GM21390 (cell line): ENCODE data around the gene HOXD10.

Experiments used
- ATAC-seq: cut with Tn5 transposase; IDR thresholded peaks from one replicate; pipeline ENCODE4 v1.9.1; 2021; ENCODE audit not compliant: unreplicated experiment

Gene HOXD10

DNA sequence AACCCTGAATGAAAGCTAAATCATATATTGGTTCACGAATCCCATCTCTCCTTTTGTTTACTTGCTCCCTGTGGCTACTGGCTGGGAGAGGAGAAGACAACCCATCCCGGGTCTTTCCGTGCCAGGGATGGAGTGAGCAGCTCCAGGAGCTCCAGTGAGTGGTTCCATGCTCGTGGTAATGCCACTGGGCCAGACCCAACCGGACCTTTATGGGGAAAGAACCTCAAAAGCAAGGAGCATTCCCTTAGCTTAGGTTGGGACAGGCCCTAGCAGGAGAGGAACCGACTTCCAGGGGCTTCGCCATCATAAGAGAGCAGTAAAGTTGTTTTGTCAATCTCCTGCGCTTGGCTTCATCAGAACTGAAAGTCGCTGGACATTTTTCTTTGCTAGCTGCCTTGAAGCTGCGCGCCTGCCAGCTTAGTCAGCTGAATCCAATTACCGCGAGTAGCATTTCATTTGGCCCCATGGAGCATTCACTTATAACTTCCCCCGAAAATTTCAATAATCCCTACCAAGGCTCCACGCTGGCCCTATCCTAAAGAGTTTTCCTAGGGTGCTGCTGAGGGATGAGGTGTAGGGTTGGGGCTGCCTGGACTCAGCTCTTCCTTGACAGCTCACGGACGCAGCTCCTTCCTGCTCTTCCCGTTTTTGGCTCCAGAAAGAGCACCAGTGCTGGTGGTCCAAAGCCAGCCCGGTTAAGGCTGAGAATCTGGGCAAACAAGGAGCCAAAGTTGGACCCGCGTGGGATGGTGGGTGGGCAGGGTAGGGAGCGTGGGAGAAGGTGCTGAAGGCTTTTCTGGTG, 45.4 kb downstream of the HOXD10 start:
- no peak for ATAC-seq

DNA sequence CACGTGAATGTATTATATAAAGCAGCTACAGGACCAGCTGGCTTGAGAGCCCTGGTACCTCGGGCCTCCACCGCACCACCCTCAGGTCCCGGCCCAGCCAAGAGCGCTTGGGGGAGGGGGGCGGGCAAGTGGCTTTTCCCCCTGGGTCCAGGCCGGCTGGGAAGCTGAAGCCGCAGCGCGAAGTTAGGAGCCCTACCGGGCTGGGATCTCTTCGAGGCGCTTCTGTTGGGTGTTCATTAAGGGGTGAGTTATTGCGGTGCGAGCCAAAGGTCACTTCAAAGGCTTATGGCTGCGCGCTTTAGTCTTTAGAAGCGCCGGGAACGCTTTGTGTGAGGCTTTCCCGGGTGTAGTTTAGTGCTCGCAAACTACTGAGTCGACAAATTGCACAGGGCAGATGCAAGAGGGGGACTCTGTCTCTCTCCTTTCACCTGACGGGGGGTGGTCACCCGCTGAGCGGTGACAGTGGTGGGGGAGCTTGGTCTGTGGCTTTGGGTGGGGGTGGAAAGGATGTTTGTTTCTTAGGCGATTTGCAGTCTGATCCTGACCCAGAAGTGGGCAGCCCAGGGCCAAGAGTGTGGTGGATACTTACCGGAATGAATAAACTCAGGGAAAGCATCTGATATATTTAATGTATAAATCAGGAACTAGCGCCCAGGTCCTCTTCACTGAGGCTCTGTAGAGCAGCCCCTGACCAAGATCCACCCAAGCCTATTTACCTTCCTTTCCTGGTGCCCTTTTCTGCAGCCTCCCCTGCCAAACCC, 46.5 kb downstream of the HOXD10 start:
- no peak for ATAC-seq

GRCh38 chr2:176163672-176164056, 47.1 kb downstream of the HOXD10 start:
- ATAC-seq: no peak

DNA sequence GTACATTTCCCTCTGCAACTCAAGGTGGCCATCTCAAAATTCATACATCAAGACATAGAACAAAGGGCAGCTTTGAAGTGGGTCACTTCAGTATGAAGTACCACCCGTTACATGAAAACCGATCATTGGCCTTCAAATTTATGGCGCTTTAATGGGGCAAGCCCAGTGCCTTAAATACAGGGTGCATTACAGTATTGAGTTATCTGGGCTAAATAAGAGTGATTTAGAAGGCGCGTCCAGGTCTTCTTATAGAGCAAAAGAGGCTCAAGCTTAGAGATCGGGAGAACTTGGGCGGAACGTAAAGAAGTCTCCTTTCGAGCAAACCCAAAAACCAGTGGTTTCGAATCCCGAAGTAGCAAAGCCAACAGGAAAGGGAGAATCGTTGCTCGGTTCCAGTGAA, 47.6 kb downstream of the HOXD10 start:
- no peak for ATAC-seq

DNA sequence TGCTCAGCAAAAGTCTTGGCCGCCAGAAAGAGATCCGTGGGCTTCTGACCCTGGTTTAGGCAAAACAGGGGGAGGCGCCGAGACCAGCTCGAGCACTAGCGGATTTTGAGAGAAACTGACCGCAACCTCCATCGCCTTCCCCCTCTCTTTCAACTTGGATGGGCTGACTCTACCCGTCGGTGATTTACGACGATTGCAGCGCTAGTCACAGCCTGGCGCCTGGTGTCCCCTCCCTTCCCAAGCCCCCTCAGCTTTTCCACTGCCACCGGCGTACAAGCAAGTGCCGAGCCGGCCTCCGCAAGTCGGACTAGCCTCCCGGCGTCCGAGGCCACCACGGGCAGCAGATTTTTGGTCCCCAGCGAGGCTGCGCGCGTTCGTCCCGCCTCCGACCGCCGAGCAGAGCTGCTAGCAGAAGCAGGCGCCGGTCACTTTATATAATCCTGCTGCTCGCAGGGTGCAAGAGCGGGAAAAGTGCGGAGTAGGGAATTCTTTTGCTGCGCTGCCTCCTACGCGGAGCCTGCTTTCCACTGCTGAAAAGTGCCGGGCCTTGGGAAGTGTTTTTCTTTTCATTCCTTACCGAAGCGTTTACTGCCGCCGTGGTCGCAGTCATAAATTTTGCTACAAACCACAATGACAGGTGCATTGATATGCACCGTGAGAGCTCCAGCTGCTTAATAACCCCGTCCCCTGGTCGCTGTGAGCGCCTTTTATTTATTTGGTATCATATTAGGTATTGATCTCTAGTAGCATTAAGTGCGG, 48.2 kb downstream of the HOXD10 start:
- no peak for ATAC-seq

DNA sequence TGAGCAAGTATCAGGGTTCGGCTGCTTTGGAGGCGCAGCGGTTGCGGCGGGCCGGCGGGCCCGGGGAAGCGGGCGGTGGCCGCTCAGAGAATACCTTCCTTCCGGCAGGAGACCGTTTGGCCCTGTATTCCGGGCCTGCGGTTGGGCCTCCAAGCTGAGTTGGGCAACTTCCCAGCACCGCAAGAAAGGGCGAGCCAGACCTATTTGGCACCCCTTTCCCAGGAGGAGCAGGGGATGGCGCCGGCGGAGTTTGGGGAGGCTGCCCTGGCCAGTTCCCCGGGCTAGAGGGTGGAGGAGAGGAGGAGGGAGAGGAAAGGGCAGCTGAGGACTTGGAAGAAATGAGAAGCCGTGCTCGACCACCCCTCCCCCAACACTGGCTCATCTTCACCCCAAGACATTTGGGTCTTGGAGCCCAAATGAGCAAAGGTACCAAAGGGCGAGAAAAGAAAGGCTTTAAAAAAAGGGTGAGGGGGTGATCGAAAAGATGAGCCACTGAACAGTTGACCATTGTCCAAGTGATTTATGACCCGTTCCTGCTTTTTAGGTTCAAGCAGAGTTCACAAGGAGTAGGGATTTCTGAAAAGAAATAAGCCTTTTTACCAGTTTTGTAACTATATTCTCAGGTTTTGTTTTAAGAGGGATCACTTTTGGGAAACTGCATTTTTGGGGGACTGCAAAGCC, 48.9 kb downstream of the HOXD10 start:
- ATAC-seq: no peak

DNA sequence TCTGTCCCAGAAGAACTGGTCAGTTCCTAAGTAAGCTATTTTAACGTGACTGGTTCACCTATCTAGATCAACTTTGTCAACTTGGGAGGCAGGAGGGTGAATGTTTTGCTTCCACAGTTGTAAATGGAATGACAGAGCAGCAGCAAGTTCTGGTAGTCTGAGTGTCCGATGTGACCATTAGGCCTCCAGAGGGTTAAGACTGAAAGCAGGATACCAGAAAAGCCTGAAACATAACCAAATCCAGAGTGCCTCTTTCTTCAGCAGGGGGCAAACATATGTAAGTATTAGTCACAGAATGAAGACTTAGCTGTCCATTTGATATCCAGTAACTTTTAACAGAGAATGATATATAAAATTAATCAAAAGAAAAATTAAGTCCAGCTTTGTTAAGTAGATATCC, 49.7 kb downstream of the HOXD10 start:
- no peak for ATAC-seq

DNA sequence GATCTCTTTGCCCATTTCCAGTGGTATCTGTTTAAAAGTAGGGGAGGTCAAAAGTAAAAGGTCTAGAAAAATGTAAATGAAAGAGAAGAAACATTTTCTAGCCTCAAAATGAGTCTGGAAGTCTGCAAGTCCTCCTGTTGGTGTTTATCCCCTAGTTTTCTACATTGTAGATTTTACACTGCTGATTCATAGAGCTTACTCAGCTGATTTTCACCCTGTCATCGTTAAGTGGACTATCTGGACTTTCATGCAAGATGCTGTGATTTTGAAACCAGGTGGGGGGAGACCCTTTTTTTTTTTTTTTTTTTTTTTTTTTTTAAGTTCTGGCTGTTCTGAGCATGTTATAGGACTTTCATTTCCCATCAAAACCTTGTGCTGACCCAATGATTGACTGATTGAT, 50.8 kb downstream of the HOXD10 start:
- ATAC-seq: no peak

DNA sequence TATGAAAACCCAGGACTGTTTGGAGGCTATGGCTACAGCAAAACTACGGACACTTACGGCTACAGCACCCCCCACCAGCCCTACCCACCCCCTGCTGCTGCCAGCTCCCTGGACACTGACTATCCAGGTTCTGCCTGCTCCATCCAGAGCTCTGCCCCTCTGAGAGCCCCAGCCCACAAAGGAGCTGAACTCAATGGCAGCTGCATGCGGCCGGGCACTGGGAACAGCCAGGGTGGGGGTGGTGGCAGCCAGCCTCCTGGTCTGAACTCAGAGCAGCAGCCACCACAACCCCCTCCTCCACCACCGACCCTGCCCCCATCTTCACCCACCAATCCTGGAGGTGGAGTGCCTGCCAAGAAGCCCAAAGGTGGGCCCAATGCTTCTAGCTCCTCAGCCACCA, 52.6 kb downstream of the HOXD10 start:
- ATAC-seq: no peak
